Measurements from ENCODE around the gene WDFY2. TPM values are rescaled to one million over a fixed set of nuclear protein-coding genes. Genes with fewer than 3 reads are reported as not detected.

The WDFY2 gene
- total RNA-seq, 2 donors from 2014 or later: 25.7 to 31.9 TPM

DNA sequence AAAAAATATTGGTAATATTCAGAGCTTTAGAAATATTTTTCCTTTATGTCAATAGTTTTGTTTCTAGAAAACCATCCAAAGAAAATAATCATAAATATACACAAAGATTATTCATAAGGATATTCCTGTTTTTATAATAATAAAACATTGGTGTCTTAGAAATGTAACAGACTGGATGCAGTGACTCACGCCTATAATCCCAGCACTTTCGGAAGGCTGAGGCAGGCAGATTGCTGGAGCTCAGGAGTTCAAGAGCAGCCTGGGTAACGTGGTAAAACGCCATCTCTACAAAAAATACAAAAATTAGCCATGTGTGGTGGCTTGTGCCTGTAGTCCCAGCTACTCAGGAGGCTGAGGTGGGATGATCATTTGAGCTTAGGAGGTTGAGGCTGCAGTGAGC lies 112.9 kb downstream of the WDFY2 start:
- ATAC-seq (no peak), DNase-seq (no peak)
- Histone ChIP-seq H3K27me3 (no peaks in the 10 kb centered on the region), H3K36me3 (replicated peaks in 1 of 2; ENCODE audit: insufficient read depth in 1 of 2, low read depth in 2 of 2) (no peaks in the 10 kb centered on the region), H3K27ac (no peak overlapping the region), H3K4me1 (peaks cover 19% of the 10 kb centered on the region), H3K9me3 (no peaks in the 10 kb centered on the region), H3K4me3 (no peak overlapping the region)
- no peak for TF ChIP-seq POLR2A (IDR thresholded peaks at IDR 0.05)
- TF ChIP-seq, protein P1, sequence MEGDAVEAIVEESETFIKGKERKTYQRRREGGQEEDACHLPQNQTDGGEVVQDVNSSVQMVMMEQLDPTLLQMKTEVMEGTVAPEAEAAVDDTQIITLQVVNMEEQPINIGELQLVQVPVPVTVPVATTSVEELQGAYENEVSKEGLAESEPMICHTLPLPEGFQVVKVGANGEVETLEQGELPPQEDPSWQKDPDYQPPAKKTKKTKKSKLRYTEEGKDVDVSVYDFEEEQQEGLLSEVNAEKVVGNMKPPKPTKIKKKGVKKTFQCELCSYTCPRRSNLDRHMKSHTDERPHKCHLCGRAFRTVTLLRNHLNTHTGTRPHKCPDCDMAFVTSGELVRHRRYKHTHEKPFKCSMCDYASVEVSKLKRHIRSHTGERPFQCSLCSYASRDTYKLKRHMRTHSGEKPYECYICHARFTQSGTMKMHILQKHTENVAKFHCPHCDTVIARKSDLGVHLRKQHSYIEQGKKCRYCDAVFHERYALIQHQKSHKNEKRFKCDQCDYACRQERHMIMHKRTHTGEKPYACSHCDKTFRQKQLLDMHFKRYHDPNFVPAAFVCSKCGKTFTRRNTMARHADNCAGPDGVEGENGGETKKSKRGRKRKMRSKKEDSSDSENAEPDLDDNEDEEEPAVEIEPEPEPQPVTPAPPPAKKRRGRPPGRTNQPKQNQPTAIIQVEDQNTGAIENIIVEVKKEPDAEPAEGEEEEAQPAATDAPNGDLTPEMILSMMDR (IDR thresholded peaks at IDR 0.05): no peak
- intact Hi-C loops (cut with DNase I): no loop called here
- WGBS, 2 donors: 91 to 92% methylated on average over 4 of the region's 4 CpGs

DNA sequence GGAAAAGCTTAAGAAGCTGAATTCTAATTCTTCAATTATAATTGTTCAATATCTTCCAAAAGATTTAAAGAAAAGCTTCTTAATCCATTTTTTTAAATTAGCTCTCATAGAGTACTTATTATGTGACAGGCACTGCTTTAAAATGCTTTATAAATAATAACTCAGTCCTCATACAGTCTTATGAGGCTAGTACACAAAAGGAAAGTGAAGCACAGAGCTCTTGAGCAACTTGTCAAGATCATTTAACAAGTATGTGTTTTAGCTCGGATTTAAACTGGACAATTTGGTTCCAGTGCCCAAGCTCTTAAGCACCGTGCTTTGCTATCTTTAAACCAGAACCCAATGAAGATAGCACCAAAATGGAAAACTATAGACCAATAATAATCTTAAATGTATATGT lies 113.6 kb downstream of the WDFY2 start:
- Histone ChIP-seq H3K36me3 (replicated peaks in 1 of 2; ENCODE audit: insufficient read depth in 1 of 2, low read depth in 2 of 2) (no peaks in the 10 kb centered on the region), H3K27ac (no peak overlapping the region), H3K27me3 (no peaks in the 10 kb centered on the region), H3K4me3 (no peak overlapping the region), H3K4me1 (peaks cover 19% of the 10 kb centered on the region), H3K9me3 (no peaks in the 10 kb centered on the region)
- intact Hi-C loops (cut with DNase I): no loop called here
- ATAC-seq (no peak), DNase-seq (no peak)
- no peak for TF ChIP-seq POLR2A (IDR thresholded peaks at IDR 0.05)
- TF ChIP-seq, protein P1 (IDR thresholded peaks at IDR 0.05): no peak
- 36 to 40% methylated on average over 2 of the region's 2 CpGs for WGBS, 2 donors

DNA sequence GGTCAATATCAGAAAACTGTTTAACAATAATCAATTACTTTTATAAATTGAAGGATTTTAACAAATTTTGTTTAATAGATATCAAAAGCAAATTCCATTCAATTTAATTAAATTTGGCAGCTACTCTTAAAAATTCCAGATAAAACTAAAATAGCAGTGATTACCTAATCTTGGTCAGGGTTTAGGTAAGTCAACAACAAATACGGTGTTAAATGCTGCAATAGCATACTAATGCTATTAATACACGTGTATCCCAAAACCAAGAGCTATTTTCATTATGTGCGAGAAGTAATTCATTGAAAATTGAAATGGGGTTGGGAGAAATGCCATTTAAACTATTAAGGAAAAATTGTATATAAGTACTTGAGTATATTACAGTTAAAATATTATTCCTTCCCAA lies 114.1 kb downstream of the WDFY2 start:
- no peaks in the 10 kb centered on the region for H3K9me3 ChIP-seq
- no peak for ATAC-seq
- no peak overlapping the region for H3K4me3 ChIP-seq
- intact Hi-C loops (cut with DNase I): no loop called here
- no peak overlapping the region for H3K27ac ChIP-seq
- H3K36me3 ChIP-seq (replicated peaks in 1 of 2; ENCODE audit: insufficient read depth in 1 of 2, low read depth in 2 of 2): no peaks in the 10 kb centered on the region
- 39 to 47% methylated on average over 3 of the region's 3 CpGs for WGBS, 2 donors
- no peaks in the 10 kb centered on the region for H3K27me3 ChIP-seq
- no peak for TF ChIP-seq POLR2A (IDR thresholded peaks at IDR 0.05)
- TF ChIP-seq, protein P1 (IDR thresholded peaks at IDR 0.05): no peak
- DNase-seq: no peak
- H3K4me1 ChIP-seq: peaks cover 19% of the 10 kb centered on the region

DNA sequence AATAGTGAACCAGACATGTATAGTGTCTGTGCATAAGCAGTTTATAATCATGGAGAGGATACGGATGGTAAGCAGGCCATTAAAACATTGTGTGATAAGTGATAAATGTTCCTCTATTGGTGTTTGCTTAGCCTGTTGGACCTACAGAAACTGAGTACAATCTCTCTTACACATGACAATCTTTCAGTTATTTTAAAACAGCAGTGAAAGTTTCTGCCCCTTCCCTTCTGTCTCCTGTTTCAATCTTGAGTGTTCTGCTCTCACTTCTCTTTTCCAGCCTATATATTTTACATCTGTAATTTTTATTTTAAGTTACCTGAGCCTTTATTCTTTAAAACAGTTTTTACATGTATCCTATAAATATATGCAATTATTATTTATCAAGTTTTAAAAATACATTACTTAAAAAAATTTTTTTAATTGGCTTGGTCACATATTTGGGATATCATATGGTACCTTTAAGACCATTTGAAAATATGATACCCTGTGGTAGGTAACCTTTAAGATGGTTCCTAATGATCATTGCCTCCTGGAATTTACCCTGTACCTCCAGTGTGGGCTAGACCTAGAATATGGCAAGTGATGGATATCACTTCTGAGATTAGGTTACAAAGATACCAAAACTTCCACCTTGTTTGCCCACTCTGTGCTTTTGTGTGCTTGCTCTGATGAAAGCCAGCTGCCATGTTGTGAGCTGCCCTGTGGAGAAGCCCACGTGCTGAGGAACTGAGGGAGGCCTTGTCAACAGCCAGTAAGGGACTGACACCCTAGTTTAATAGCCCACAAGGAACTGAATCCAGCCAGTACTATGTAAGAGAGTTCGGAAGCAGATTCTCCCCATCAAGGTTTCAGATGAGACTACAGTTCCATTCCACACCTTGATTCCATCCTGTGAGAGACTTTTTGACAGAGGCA lies 120.4 kb downstream of the WDFY2 start:
- DNase-seq (no peak), ATAC-seq (no peak)
- Histone ChIP-seq H3K36me3 (replicated peaks in 1 of 2; ENCODE audit: insufficient read depth in 1 of 2, low read depth in 2 of 2) (peaks cover 0 to 2% of the 10 kb centered on the region in 2 donors), H3K9me3 (no peaks in the 10 kb centered on the region), H3K4me1 (no peaks in the 10 kb centered on the region), H3K4me3 (no peak overlapping the region), H3K27me3 (no peaks in the 10 kb centered on the region), H3K27ac (no peak overlapping the region)
- no peak for TF ChIP-seq POLR2A (IDR thresholded peaks at IDR 0.05)
- TF ChIP-seq, protein P1 (IDR thresholded peaks at IDR 0.05): no peak
- intact Hi-C loops (cut with DNase I): no loop called here
- 74 to 91% methylated on average over 3 of the region's 3 CpGs for WGBS, 2 donors

DNA sequence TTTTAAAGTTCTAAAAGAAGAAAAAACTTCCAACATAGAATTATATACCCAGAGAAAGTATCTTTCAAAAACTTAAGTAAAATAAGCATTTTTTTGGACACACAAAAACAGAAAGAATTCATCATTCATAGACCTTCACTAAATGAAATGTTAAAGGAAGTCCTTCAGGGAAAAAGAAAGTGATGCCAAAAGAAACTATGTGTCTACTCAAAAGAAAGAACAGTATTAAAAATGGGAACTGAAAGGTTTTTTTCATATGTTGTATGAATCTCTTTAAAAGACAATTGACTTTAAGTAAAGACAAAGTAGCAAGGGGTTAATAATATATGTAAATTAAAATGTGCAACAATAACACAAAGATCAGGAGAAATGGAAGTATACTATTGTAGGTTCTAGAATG lies 123.2 kb downstream of the WDFY2 start:
- Histone ChIP-seq H3K27me3 (no peaks in the 10 kb centered on the region), H3K4me1 (no peaks in the 10 kb centered on the region), H3K27ac (no peak overlapping the region), H3K36me3 (replicated peaks in 1 of 2; ENCODE audit: insufficient read depth in 1 of 2, low read depth in 2 of 2) (peaks cover 0 to 2% of the 10 kb centered on the region in 2 donors), H3K9me3 (no peaks in the 10 kb centered on the region), H3K4me3 (no peak overlapping the region)
- TF ChIP-seq POLR2A (IDR thresholded peaks at IDR 0.05): no peak
- TF ChIP-seq, protein P1 (IDR thresholded peaks at IDR 0.05): no peak
- intact Hi-C loops (cut with DNase I): no loop called here
- no peak for ATAC-seq
- no peak for DNase-seq

Data from body of pancreas (tissue), 4 donors.